Measurements from ENCODE around the gene TAF4B.

The TAF4B gene

GRCh38 chr18:26383454-26384270 is 157.4 kb downstream of the TAF4B start:
- no peak for FAIRE-seq

GRCh38 chr18:26386002-26386401 is 159.8 kb downstream of the TAF4B start:
- FAIRE-seq: no peak

- FAIRE-seq: no peak
Measured at GRCh38 chr18:26386441-26386840, 160.2 kb downstream of the TAF4B start.

GRCh38 chr18:26394047-26394654 is 167.9 kb downstream of the TAF4B start:
- FAIRE-seq: no peak

GRCh38 chr18:26397019-26397418 is 170.8 kb downstream of the TAF4B start:
- no peak for FAIRE-seq

- FAIRE-seq: no peak
Measured at GRCh38 chr18:26403491-26403890, 177.2 kb downstream of the TAF4B start.

GRCh38 chr18:26405190-26405801 is 179.1 kb downstream of the TAF4B start:
- FAIRE-seq: no peak

- no peak for FAIRE-seq
Measured at GRCh38 chr18:26406324-26406723, 180.1 kb downstream of the TAF4B start.

GRCh38 chr18:26406854-26407517 is 180.7 kb downstream of the TAF4B start:
- no peak for FAIRE-seq

GRCh38 chr18:26407736-26408601 is 181.7 kb downstream of the TAF4B start:
- FAIRE-seq: no peak

- no peak for FAIRE-seq
Measured at GRCh38 chr18:26409091-26409490, 182.8 kb downstream of the TAF4B start.

GRCh38 chr18:26414901-26415440 is 188.7 kb downstream of the TAF4B start:
- no peak for FAIRE-seq

GRCh38 chr18:26415631-26416030 is 189.4 kb downstream of the TAF4B start:
- no peak for FAIRE-seq

- FAIRE-seq: no peak
Measured at GRCh38 chr18:26416652-26417150, 190.5 kb downstream of the TAF4B start.

GRCh38 chr18:26417190-26417589 is 190.9 kb downstream of the TAF4B start:
- no peak for FAIRE-seq

GRCh38 chr18:26418225-26418624 is 192.0 kb downstream of the TAF4B start:
- FAIRE-seq: no peak

- no peak for FAIRE-seq
Measured at GRCh38 chr18:26419746-26420145, 193.5 kb downstream of the TAF4B start.

- no peak for FAIRE-seq
Measured at GRCh38 chr18:26421503-26421902, 195.3 kb downstream of the TAF4B start.

- FAIRE-seq: no peak
Measured at GRCh38 chr18:26421931-26422330, 195.7 kb downstream of the TAF4B start.

- FAIRE-seq: no peak
Measured at GRCh38 chr18:26422472-26423162, 196.4 kb downstream of the TAF4B start.

Measured in colon (tissue), 2 donors.